CD4-positive, alpha-beta T cell treated with Interleukin-17A for 4 hours (primary cell): ENCODE measurements around the gene SNX13.
A peak's percentile ranks its signal among the peaks of the same experiment; 100 is the strongest.

Experiments
- DNase-seq: peaks from one replicate; pipeline ENCODE4 v3.0.0-alpha.2; 2020; ENCODE audit warnings: mixed read lengths

Gene SNX13

DNA sequence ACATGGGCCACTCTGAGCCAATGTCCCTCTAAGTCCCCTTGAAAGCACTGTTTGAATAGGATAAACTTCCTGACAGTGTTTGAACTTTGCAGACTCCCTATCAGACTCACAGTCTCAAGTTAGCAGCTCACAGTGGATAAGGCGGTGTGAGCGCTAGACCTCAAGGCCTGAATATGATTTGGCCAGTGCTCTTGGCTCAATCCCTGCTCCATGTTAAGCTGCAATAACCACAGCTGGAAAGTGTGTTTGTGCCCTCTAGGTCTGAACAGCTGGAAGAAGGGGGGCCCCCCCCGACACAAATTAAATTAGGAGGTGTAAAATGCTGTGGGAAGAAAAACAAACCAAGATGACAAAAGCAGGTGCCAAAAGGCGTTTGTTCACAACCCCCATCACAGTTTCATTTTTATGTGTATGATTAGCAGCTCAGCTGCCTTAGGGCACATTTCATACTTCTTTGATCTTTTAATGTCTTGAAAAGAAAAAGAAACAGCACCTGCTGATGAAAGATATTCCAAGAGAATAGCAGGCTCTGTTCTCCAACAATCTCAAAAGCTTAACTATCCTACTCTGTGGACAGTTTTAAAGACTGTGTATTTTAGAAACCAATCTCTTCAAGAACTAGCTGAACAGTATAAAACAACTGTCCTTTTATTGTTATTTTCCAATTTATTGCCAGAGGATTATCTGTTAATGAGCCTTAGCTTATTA is 167.6 kb downstream of the SNX13 start:
- DNase-seq, result no peak

DNA sequence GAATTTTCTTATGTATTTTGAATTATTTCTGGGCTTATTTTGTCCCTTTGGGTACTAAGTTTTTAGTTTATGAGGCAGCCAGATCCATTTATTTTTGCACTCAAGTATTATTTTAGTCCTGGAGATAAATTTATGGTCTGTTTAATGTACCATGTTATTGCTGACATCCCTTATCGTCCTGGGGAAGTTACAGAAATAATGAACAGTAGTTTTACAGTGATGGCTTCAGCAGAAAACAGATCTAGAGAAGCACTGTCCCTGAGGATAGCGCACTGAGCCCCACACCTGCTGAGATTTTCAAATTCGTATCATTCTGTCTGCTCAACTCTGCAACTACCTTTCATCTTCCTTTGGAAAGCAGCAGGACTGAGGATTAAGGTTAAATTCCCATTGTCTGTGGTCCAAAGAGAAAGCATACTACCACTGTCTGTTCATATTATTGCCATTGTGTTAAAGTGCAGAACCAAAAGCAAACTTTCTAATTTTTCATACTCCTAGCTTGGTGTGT is 168.3 kb downstream of the SNX13 start:
- no peak for DNase-seq

DNA sequence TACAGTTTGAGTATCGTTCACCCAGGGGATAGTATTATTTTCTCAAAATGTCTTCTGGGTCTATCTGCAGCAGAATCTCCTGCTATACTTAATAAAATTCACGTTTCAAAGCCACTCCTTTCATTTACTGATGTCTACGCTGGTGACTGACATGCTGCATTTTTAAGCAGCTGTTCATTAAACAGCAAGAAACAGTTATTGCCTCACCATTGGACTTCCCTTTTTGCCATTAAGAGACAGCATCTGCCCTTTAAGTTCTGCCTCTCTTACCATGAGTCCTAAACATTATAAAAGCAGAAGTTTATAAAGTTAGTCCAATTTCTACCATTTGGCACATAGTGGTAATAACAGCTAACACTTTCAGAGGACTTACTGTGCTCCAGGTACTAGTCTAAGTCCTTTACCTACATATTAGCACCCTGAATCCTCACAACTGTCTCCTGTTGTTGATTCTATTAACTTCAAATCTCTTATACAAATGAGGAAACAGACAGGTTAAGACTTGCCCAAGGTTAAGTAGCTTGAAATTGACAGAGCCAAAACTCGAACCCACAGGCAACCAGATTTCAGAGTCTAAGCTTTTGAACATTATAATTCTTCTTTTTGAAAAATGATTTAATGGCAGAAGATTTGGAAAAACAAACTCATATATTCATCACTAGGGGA is 169.5 kb downstream of the SNX13 start:
- DNase-seq, result no peak

DNA sequence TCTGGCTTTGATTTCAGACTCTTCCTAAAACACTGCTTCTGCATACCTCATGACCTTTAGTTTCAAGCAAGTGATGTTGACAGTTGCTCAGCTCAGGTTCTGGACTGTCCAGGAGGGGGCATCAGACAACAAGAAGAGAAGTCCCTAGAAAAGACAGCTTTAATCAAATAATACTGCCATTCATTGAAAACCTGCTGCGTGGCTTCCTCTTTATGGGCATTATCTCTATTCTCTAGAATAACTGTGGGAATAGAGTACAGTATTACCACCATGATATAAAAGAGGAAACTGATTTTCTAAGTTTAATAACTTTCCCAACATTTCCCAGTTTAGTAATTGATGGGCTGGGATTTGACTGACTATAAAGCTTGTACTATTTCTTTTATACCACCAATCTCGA is 170.4 kb downstream of the SNX13 start:
- DNase-seq, result peak; percentile 48

DNA sequence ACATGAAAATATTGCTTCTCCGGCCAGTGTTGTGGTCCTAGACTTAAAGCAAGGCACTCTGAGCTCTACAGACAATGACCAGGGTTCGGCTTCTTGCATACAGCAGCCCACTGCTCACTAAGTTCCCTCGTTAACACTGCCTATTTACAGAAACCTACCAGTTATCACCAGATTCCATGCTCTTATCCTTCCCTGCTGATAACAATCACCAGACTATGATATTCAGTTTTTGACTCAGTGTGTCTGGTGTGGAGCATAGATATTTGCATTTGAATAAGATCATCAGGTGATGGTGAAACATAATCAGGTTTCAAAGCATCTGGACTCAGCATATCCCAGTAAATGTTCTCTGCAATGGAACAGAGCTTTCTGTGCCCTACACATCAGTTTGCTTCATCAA is 182.3 kb downstream of the SNX13 start:
- no peak for DNase-seq

DNA sequence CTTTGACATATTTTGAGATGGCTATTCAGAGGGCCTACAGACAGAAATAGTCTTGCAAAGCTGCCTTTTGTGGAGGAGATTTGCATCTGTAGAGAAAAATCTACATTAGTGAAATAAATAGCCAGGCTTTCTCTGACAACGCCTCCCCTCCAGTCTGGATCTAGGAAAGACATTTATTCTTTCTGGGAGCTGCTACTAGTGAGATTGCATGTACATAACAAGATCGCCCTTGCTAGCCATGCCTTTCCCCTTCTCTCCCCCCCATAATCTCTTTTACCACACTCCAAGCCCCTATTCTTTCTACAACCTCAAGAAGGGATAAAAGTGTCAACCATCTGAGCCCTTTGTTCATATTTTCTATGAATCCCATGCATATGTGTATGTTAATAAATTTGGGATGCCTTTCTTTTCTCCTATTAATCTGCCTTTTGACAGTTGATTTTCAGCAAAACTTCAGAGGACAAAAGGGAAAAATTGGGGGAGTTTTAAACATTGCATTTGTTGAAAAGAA is 194.2 kb downstream of the SNX13 start:
- DNase-seq, result no peak

DNA sequence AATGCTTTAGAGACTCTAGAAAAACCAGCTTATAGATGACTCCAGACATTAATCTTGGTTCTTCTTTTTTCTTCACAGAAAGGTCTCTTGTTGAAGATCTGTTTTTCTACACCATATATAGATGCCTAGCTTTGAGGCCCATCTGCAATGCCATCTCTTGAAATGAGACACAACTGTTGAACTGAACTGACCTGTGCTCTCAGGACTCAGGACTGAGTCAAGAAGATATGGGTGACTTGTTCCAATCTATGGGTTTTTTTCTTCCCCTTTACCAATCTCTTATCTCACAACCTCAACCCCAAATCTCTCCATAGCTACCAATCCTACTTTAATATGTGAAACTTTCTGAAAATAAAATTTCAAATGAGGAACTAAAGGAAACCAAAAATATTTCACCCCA is 194.7 kb downstream of the SNX13 start:
- no peak for DNase-seq

DNA sequence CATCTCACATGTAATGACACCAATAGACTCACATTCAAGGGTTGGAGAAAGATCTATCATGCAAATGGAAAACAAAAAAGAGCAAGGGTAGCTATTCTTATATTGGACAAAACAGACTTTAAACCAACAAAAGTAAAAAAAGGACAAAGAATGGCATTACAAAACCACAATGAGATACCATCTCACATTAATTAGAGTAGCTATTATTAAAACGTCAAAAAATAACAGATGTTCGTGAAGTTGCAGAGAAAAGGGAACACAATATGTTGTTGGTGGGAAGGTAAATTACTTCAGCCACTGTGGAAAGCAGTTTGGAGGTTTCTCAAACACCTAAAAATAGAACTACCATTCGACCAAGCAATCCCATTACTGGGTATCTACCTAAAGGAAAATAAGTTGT is 197.0 kb downstream of the SNX13 start:
- DNase-seq, result no peak

DNA sequence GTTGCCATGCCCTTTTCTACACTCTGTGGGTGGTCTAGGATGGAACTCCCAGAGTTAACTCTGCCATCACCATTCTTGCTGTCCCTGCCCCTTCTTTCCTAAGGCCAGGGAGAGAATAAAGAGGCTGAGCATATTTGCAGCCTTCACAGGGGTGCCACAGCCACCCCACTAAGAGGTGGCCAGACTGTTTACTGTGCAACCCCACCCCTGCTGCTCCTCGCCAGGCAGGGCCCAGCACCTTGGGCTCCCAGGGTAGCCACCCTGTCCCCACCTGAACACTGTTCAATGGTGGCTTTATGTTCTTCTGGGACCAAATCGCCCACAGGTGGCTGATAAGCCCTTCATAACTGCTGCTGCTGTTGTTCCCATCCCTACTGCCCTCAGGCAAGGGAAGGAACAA is 198.9 kb downstream of the SNX13 start:
- DNase-seq, result no peak
